Measurements from ENCODE around the gene OTOP2. TPM values are rescaled to one million over a fixed set of nuclear protein-coding genes. Genes with fewer than 3 reads are reported as not detected.

OTOP2 gene
- total RNA-seq (2014; rRNA removed; shearing (Covaris generic)) (not detected in 2 replicates), polyA plus RNA-seq (2016; fragmentation: Nextera tagmentation; extraction: Ambion mirVana) (not detected in 2 replicates)

- no peaks in the 10 kb centered on the region for H4K20me1 ChIP-seq (ENCODE audit: insufficient read depth)
- H3F3A ChIP-seq (ENCODE audit: insufficient read depth): no peaks in the 10 kb centered on the region
- H3K4me3 ChIP-seq: no peak within 1 kb of the TSS
- no peaks in the 10 kb centered on the region for H3K36me3 ChIP-seq (ENCODE audit: low read depth)
- H3K9me3 ChIP-seq (ENCODE audit: low read depth): no peaks in the 10 kb centered on the region
- no peak for DNase-seq
- no peak within 1 kb of the TSS for H3K27ac ChIP-seq
- no peaks in the 10 kb centered on the region for H3K79me2 ChIP-seq (ENCODE audit: insufficient read depth)
- peaks cover 74% of the 10 kb centered on the region for H3K27me3 ChIP-seq (replicated peaks; ENCODE audit: insufficient read depth)
- H3K4me1 ChIP-seq (ENCODE audit: insufficient read depth): no peaks in the 10 kb centered on the region
- WGBS, 2 experiments (ENCODE audit: low coverage in 1 of 2, low lambda C conversion rate in 2 of 2, missing lambda C conversion rate in 2 of 2): 2 to 3% methylated on average over 54 of the region's 54 CpGs
- H3K9me2 ChIP-seq (ENCODE audit: insufficient read depth): no peaks in the 10 kb centered on the region
- H3K9ac ChIP-seq: no peak within 1 kb of the TSS
- H3K4me2 ChIP-seq (ENCODE audit: unreplicated experiment): peak within 1 kb of the TSS; percentile 8
- in situ Hi-C loops (cut with MboI): no loop called here
- peak within 1 kb of the TSS; percentile 46; the same call in 1 of the 2 replicates for H2AFZ ChIP-seq
- 0 out of 2 replicates have a peak, but pooled peaks have one; percentile 28 for TF ChIP-seq EZH2phosphoT487 (IDR thresholded peaks at IDR 0.05; ENCODE audit: insufficient read depth, low read depth)
- TF ChIP-seq EZH2 (IDR thresholded peaks at IDR 0.05; ENCODE audit: insufficient read depth, poor library complexity, severe bottlenecking): peak; percentile 96
Measured at GRCh38 chr17:74924250-74924948, at the start of gene OTOP2. TSS of gene OTOP2 (plus strand) at chr17:74924273. CDS start at chr17:74924633, 360 bp downstream.

GRCh38 chr17:74874615-74875037 lies 49.4 kb upstream of the OTOP2 start:
- Histone ChIP-seq H3K9me3 (ENCODE audit: low read depth) (no peaks in the 10 kb centered on the region), H3K9me2 (ENCODE audit: insufficient read depth) (no peaks in the 10 kb centered on the region), H3K4me3 (no peak overlapping the region), H3K79me2 (ENCODE audit: insufficient read depth) (0 out of 2 replicates have a peak, but pooled peaks cover 9% of the 10 kb centered on the region), H2AFZ (no peak overlapping the region; the same call in 1 of the 2 replicates), H3K9ac (no peak overlapping the region), H3K27me3 (replicated peaks; ENCODE audit: insufficient read depth) (no peaks in the 10 kb centered on the region), H4K20me1 (ENCODE audit: insufficient read depth) (no peaks in the 10 kb centered on the region), H3K36me3 (ENCODE audit: low read depth) (no peaks in the 10 kb centered on the region), H3K27ac (no peak overlapping the region), H3K4me1 (ENCODE audit: insufficient read depth) (0 out of 2 replicates have a peak, but pooled peaks cover 4% of the 10 kb centered on the region), H3F3A (ENCODE audit: insufficient read depth) (no peaks in the 10 kb centered on the region), H3K4me2 (ENCODE audit: unreplicated experiment) (no peak overlapping the region)
- in situ Hi-C loops (cut with MboI): no loop called here
- WGBS, 2 experiments (ENCODE audit: low coverage in 1 of 2, low lambda C conversion rate in 2 of 2, missing lambda C conversion rate in 2 of 2): 87 to 88% methylated on average over 5 of the region's 5 CpGs
- DNase-seq: no peak
- TF ChIP-seq EZH2 (IDR thresholded peaks at IDR 0.05; ENCODE audit: insufficient read depth, poor library complexity, severe bottlenecking): no peak
- no peak for TF ChIP-seq EZH2phosphoT487 (IDR thresholded peaks at IDR 0.05; ENCODE audit: insufficient read depth, low read depth)

DNA sequence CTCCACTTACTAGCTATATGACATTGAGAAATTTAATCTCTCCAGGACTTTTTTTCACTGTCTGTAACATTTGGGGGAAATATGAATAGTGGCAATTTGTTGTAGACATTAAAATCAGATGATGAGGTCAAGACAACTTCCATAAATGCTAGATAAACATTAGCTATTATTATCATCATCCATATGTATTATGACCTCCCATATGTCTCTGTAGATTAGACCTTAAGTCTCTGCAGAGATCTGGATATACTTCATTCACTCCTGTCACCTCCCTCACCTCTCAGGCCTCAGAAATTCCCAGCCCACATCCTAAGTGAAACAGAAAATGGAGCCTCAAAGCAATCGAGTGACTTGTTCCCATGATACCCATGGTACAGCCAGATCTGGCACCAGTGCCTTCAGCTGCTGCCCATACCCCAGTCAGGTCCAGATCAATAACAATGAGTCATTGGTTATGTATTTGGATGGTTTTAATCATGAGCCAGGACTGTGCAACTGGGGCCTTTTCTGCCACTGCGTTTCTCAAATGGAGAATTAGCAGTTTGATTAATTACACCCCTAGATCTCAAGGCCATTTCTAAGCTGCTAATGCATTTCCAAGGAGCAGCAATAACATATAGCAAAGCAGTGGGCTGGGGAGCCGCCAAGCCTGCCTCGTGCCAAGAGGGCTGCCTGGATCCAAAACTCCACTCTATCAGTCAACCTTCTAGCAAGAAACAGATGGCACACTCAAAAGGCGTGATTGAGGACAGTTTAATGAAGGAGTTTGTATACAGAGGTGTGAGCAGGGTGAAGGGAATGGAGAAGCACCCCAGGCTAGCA lies 48.7 kb upstream of the OTOP2 start:
- Histone ChIP-seq H3K36me3 (ENCODE audit: low read depth) (no peaks in the 10 kb centered on the region), H2AFZ (no peak overlapping the region), H3K9ac (no peak overlapping the region), H3K9me3 (ENCODE audit: low read depth) (no peaks in the 10 kb centered on the region), H3F3A (ENCODE audit: insufficient read depth) (no peaks in the 10 kb centered on the region), H3K27me3 (replicated peaks; ENCODE audit: insufficient read depth) (no peaks in the 10 kb centered on the region), H4K20me1 (ENCODE audit: insufficient read depth) (no peaks in the 10 kb centered on the region), H3K79me2 (ENCODE audit: insufficient read depth) (0 out of 2 replicates have a peak, but pooled peaks cover 9% of the 10 kb centered on the region), H3K4me1 (ENCODE audit: insufficient read depth) (0 out of 2 replicates have a peak, but pooled peaks cover 4% of the 10 kb centered on the region), H3K4me2 (ENCODE audit: unreplicated experiment) (no peak overlapping the region), H3K9me2 (ENCODE audit: insufficient read depth) (no peaks in the 10 kb centered on the region), H3K4me3 (no peak overlapping the region), H3K27ac (no peak overlapping the region)
- TF ChIP-seq EZH2 (IDR thresholded peaks at IDR 0.05; ENCODE audit: insufficient read depth, poor library complexity, severe bottlenecking) (no peak), EZH2phosphoT487 (IDR thresholded peaks at IDR 0.05; ENCODE audit: insufficient read depth, low read depth) (no peak)
- in situ Hi-C loops (cut with MboI): no loop called here
- no peak for DNase-seq
- WGBS, 2 experiments (ENCODE audit: low coverage in 1 of 2, low lambda C conversion rate in 2 of 2, missing lambda C conversion rate in 2 of 2): 36 to 39% methylated on average over 5 of the region's 5 CpGs

GRCh38 chr17:74875977-74876593 lies 48.0 kb upstream of the OTOP2 start:
- DNase-seq: no peak
- Histone ChIP-seq H3K9me3 (ENCODE audit: low read depth) (no peaks in the 10 kb centered on the region), H3K4me2 (ENCODE audit: unreplicated experiment) (no peak overlapping the region), H3K27ac (no peak overlapping the region), H4K20me1 (ENCODE audit: insufficient read depth) (no peaks in the 10 kb centered on the region), H3K9ac (no peak overlapping the region), H3K4me3 (no peak overlapping the region), H3K36me3 (ENCODE audit: low read depth) (no peaks in the 10 kb centered on the region), H3F3A (ENCODE audit: insufficient read depth) (no peaks in the 10 kb centered on the region), H3K27me3 (replicated peaks; ENCODE audit: insufficient read depth) (peaks cover 5% of the 10 kb centered on the region; the same call in 1 of the 2 replicates), H3K79me2 (ENCODE audit: insufficient read depth) (0 out of 2 replicates have a peak, but pooled peaks cover 9% of the 10 kb centered on the region), H3K9me2 (ENCODE audit: insufficient read depth) (no peaks in the 10 kb centered on the region), H2AFZ (no peak overlapping the region), H3K4me1 (ENCODE audit: insufficient read depth) (0 out of 2 replicates have a peak, but pooled peaks cover 4% of the 10 kb centered on the region)
- TF ChIP-seq EZH2 (IDR thresholded peaks at IDR 0.05; ENCODE audit: insufficient read depth, poor library complexity, severe bottlenecking): no peak
- WGBS, 2 experiments (ENCODE audit: low coverage in 1 of 2, low lambda C conversion rate in 2 of 2, missing lambda C conversion rate in 2 of 2): 29 to 32% methylated on average over 6 of the region's 6 CpGs
- in situ Hi-C loops (cut with MboI): no loop called here
